Activated CD4-positive, CD25-positive, alpha-beta regulatory T cell (primary cell): ENCODE data around the gene TBCK.

Experiments
- DNase-seq, 4 experiments: peaks; one replicate each; lab custom pipeline; 2025; lab: John Stamatoyannopoulos, UW

The TBCK gene

DNA sequence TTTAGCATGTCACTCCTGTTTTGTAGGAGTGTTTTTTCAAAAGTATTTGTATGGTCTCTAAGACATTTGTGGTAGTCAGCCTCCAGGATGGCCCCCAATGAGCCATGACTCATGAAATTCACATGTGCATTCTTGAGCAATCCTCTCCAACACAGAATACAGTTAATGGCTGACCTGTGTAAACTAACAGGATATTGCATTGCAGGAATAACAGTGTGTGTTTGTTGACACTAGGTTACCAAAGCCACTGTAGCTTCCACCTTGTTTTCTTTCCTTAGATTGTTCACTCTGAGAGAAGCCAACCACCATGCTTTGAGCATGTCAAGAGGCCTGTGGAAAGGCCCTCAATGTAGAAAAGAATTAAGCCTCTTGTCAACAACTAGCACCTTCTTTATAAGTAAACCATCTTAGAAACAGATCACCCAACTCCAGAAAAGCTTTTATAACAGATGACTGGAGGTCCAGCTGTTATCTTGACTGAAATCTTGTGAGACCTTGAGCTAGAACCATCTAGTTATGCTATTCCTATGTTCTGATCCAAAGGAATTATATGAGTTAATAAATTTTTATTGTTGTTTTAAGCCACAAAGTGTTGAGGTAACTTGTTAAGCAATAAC, 28.5 kb downstream of the TBCK start:
- no peak for DNase-seq

DNA sequence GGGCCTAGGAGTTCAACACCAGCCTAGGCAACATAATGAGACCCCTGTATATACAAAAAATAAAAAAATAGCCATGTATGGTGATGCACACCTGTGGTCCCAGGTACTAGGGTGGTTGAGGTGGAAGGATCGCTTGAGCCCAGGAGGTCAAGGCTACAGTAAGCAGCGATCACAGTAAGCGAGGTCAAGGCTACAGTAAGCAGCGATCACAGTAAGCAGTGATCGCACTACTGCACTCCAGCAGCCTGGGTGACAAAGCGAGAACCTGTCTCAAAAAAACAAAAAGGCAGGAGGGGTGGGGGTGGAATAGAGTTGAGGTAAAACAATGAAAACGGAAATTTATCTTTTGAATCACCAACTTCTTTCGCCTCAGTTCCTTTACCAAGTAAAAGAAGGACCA, 29.4 kb downstream of the TBCK start:
- DNase-seq = no peak

DNA sequence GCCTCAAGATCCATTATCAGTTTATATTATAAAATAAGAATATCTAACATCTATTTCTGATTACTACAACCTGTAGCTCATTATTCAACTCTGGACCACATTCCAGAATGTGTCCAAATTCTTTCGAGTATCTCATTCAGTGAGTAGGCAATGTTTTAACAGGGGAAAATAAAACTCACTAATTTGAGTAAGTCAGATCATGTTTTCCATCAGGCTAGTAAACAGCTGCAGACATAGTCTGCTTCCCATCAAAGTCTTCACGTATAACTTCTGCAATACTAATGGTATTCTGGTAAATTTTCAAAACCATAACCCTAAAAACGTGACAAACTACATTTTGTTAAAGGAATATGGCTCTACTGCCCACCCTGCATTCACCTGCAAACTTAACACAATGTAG, 31.8 kb downstream of the TBCK start:
- no peak for DNase-seq

DNA sequence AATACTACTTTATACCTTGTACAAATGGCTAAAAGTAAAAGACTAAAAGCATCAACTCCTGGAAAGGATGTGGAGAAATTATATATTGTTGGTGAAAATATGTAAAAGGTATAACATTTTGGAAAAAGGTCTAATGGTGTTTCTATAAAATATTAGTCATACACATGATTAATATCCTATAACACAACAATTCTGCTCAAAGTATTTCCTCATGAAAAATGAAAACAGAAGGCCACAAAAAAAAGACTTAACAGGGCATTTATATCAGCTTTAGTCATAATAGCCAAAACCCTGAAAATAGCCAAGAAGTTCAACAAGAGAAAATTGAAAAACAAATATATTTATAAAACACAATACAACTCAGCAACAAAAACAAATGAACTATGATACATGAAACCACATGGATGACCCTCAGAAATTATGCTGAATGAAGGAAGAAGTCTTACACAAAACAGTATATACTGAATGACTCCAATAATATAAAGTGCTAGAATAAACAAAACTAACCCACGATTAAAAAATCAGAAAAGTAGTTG, 38.8 kb downstream of the TBCK start:
- no peak for DNase-seq

DNA sequence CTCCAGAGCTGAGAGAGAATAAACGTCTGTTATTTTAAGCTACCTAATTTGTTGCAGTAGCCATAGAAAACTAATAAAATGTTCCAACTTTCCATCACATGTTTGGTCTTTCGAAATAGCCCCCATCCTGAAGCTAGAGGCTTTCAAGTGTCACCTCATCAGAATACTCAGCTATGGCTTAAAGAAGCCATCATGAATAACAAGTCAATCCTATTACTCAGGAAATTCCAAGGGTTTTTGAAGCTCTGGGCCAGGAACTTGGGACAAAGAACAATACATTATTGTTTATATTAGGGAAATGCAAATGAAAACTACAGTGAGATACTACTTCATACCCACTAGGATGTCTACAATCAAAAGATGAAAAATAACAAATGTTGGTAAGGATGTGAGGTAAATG, 42.2 kb downstream of the TBCK start:
- DNase-seq = no peak

DNA sequence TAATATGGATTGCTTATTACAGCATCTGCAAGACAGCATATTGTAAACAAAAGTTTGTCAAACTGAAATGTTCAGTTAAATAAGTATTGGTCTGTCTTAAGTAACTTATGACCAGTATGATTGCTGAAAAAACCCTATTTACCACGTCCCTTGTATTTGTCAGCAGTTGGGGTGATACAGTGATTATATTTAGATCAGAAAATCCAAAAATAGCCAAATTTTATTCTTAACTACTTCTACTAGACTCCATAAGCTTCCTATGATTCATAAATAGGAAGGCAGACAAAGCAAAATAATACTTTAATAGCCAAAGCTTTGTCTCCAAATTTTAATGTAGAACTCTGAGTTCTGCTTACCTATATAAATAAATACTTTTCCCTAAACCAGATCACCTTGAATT, 45.3 kb downstream of the TBCK start:
- DNase-seq = no peak

DNA sequence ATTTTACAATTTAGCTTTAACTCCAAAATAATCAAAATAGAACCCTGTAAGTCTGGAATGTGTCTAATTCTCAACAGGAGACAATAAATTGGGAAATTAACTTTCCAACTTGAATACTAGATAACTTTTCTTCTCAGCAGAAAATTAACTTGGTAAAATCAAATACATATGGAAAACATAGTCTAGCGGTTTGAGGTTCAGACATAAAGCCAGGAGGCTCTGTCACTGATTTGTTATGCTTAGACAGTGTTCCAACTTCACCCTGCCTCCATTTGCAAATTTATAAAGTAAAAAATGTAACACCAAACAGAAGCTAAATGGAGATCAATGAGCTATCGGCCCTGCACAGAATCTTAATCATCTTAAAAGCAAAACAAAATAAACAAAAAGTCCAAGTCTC, 46.3 kb downstream of the TBCK start:
- no peak for DNase-seq

DNA sequence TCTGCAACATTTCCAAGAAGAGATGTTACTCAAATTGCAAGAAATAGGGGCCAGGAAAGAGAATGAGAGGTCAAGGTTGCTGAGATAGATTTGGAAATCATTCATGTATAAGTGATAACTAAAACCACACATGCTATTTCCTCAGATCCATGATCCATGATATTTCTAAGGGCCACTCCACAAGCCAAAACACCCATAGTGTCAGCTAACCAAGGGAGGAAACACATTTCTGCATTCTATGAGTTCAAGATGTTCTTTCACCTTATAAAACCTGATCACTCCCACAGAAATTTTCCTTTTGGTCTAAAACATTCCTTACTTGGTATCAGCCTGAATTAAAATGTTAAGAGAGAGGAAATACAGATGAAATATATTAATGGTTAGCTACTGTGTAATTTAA, 47.2 kb downstream of the TBCK start:
- no peak for DNase-seq

DNA sequence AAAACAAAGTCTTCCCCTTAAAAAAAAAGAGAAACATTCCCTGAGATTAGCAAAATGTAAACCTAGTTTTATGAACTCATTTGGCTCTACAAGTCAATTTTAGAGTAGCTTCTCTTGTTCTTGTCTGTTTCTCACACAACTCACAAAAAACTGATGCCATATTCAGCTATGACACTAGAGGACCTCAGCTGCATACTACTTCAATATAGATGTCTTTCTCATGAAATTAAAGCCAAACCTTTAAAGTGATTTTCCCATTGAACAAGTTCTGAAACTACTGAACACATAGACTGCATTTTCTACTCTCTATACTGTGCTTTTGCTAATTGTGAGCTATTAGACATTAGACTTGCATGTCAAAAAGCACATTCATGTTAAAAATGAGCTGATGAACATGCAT, 49.8 kb downstream of the TBCK start:
- DNase-seq = no peak

DNA sequence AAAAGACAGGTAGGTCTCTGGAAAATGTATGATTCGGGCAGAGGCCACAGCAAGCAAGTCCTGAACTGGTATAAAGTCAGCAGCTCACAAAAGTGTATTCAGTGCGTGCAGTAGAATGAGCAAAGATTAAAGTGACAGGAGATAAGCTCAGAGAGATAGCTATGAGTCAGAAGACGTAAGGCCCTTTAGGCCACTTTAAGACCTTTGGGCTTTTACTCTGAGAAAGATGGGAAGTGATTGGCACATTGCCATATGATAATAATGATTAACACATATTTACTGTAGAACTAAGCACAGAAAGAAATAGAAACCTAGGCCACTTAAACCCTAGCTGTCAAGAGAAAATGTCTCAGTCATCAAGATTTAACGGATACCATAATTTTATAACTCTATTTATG, 51.7 kb downstream of the TBCK start:
- no peak for DNase-seq

DNA sequence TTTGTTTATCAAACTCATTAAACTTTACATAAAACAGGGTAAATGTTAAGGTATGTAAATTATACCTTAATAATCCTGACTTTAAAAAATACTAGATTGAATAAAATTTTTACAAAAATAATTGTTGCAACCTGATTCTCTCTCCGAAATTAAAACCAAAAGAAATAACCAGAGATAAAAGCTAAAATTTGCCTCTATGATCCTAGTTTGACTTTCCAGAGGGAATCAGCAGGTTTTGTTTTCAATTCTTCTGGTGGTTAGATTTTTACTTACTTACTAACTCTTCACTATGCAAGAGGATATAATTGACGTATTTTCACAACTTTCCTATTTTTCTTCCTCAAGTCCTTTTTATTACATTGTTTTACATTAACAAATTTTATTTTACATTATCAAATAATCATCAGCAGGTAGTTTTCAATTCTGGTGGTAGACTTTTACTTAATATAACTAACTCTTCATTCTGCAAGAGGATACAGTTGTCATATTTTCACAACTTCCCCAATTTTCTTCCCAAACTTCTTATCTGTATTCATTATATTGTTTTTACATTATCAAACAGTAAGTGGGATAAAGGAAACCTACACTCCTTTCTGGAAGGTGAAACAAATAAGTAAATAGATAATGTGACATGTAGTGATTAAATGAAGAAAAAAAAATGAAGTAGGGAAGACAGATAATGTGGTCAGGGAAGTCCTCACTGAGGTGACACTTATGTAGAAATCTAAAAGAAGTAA, 52.2 kb downstream of the TBCK start:
- DNase-seq = no peak

DNA sequence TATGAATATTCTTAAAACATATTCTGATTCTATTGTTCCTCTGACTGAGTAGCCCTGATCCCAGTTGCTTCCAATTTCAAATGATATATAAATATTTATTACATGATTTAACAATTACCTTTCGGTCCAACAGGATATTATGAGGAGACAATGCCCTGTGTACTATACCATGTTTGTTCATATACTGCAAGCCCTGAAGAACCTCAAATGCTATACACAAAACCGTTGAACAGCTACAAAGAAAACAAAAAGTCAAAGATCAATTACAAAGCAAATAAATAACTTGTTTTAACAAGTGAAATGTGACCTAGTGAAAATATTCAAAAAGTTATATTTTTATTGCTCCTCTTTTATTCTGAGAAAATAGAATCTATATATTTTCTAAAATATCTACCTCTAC, 54.0 kb downstream of the TBCK start:
- no peak for DNase-seq

DNA sequence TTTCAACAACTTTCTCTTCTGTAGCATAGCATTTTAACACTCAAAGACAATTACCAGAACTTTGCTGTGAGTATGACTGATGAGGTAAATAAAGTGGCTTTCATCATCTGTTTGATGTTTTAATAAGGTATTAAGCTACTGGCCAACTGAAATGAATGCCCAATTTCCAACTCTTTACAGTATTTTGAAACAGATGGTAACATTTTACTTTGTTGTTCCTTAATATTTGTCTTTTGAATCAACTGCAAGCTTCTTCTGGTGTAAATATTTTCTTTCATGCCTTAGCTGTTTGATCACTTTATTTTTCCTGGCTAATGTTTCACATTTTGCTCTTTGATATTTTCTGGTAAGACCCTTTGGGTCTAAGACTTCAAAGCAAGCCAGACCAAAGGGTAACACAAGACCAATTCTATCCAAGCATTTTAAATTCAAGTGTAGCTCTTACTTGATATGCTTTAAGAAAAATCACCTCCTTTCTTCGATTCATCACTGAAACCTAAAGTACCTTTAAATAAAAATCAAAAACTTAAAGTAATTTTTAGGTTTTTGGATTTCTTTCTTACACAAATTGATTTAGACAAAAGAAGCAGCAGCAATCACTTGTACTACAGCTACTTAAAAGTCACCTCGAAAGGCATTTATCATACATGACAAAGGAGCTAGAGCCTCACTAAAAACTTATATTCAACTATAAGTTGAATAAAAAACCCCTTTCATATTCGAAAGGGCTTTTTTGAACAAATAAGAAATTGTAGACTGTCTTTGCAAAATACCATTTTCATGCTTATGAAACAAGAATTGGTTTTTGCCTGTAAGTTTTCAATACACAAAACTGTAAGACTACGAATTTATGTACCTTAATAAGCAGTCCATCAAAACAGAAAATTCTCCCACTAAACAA, 57.6 kb downstream of the TBCK start:
- no peak for DNase-seq

DNA sequence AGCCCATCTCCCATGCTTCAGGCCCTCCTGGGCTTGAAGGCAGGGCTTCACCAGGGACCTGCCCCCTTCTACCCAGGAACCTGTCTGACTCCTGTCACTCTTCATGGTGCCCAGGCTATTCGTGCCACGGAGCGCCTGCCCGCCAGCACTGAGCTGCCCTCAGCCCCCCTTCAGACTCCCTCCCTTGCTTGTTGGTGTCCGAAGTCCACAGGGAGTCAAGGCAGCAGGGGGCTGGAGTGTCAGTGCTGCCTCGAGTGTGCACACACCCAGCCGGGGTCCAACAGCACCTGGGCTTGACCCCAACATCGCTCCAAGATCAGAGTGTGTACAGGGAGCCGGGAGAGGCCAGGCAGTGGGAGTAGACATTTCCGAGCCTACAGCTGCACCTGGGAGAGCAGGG, 59.8 kb downstream of the TBCK start:
- no peak for DNase-seq

DNA sequence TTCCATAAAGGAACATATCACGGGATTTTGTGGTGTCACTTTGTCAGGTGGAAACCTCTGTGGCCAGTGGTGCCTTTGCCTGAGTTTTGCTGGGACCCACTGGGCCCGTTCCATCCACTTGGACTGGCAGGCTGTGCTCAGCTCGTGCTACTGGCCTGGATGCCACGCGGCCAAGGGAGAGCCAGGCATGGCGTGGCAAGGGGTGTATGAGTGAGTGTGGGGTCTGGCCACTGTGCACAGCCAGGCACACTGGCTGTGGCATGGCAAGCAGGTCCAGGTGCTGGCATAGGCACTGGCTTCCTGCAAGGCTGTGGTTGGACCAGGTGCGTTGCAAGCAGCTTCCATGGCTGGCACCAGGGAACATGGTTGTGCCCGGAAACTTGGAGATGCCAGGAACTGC, 60.8 kb downstream of the TBCK start:
- no peak for DNase-seq

DNA sequence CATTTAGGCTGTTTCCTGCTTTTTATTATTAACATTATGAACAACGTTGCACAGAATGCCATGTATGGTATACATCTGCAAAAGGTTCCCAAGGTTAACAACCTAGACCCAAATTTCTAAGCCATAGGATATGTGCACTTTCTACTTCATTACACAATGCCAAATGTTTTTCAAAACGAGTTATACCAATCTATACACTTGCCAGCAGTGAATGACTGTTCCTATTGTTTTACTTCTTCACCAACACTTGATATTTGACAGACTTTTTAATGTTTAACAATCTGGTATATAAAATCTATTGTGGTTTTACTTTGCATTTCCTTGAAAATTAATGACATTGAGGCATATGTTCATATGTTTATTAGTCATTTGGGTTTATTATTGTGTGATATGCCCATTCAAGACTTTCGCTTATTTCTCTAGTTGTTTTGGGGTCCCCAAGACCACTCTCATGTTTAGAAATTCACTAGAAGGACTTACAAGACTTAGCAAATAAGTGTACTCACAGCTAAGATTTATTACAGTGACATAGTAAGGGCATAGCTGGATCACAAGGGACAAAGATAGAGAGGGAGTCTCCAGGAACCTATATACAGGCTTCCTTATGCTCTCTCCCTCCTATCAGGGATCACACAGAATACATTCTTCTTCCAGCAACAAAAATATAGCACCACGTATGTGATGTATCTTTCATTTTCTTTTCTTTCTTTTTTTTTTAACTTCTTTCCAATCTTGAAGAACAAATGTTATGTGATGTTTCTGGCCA, 62.5 kb downstream of the TBCK start:
- no peak for DNase-seq

DNA sequence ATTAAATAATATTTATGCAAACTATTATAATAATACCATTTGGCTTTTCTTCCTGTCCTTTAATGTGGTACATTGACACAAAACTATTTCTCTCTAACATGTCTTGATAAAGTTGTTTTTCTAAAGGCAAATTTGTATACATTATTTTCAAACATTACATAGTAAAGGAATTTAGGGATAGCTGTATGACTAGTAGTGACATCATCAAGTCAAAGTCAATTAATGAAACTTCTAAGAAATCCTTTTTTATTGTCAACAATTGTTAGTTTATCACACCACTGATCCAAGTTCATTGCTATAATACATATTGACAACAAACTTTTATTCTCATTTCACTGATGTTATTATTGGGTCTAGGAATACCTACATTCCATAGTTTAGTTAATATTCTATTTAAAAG, 68.4 kb downstream of the TBCK start:
- DNase-seq = no peak

DNA sequence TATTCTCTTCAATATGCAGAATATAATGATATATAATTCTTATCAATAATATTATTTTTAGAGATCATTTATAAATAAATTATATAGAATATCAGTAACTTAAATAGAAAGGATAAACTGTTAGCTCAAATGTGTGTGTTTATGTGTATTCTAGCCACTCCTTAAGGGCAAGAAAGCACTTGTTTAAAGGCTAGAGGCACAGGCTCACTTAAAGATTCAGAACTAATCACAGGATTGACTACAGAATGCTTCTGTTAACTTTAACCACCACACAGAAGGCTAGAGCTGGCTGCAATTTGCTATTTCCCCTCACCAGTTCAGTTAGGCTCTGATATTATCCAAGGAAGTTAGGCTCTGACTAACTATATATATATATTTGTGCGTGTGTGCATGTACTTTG, 69.6 kb downstream of the TBCK start:
- no peak for DNase-seq

DNA sequence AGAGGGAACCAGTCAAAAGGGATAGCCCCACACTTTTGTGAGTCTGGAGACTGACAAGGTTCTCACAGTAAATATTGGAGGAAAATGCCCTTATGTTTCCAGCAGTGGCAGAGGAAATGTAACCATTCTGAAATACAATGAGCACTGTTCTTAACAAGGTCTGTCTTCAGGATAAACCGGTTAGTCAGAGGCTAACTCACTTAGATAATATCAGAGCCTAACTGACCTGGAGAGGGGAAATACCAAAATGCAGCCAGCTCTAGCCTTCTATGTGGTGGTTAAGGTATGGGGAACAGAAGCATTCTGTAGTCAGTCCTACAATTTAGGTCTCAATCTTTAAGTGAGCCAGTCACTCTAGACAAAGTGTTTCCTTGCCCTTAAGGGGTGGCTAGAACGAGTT, 70.8 kb downstream of the TBCK start:
- DNase-seq = no peak

DNA sequence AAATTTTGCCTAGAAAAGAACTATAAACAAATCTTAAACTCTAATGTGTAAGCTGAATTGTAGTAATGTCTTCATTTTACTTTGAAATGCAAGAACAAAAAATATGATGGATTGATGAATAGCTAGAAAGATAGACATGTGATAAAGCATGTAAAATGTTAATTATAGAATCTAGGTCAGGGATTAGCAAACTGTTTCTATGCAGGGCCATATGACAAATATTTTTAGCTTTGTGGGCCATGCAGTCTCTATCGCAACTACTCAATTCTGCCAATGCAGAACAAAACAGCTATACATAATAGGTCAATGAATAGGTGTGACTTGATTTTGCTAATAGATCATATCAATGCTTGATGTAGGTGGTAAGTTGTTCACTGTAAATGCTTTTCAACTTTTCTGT, 75.3 kb downstream of the TBCK start:
- DNase-seq = no peak

DNA sequence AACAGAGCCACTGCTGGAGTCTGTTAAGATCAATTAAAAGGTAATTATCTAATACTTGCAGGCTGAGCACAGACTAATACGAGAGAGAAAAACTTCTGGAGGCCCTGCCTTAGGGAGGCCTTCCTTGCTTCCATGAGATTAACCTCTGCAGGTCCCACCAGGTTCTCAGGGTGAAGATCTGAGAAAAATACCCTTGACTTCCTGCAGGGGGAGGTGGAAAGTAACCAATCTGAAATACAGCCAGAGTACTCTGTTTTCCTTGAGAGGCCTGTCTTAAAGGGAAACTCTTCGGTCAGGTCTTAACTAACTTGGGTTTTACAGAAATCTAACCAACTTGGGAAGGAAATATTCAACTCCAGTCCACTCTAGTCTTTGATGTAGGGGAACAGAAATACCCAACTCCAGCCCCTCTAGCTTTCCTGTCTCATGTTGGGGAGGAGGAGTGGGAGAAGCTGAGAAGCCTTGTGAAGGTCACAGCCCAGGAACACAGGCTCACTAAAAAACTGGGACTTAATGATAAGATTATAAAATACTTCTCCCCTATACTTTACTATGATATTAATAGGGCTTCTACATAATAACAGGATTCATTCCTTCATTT, 77.1 kb downstream of the TBCK start:
- no peak for DNase-seq

DNA sequence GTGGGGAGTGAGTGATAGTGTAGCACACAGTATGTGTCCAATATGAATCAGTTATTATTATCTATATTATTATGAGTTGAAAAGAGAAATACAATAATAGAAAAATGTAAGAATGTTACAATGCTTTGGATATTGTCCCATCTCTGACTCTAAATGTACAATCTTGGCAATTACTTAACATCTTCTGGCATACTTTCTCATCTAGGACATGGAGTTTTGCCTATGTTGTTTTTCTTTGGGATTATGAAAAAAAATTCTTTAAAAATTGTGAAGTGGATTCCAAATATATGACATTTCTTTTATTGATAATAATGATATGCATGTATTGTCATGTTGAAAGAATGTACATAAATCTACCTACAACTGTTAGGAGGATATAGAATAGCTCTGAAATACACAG, 84.1 kb downstream of the TBCK start:
- no peak for DNase-seq
